Measurements from ENCODE around the gene CCDC17.
"Not testable (repeated sequence)": the region's sequence is repeated elsewhere in the genome, so short reads cannot be mapped to it uniquely, and the experiment has no call there.

CCDC17 gene

GRCh38 chr1:45621501-45621836, 2.4 kb downstream of the CCDC17 start:
- DNase-seq = no peak

GRCh38 chr1:45620588-45621500, 3.0 kb downstream of the CCDC17 start:
- DNase-seq = no peak

GRCh38 chr1:45619149-45619921, 4.5 kb downstream of the CCDC17 start:
- no peak for DNase-seq

GRCh38 chr1:45617618-45618017, 6.2 kb downstream of the CCDC17 start:
- no peak for DNase-seq

- no peak for DNase-seq
These were observed 8.0 kb downstream of the CCDC17 start for GRCh38 chr1:45615885-45616284.

GRCh38 chr1:45612941-45613579, 10.8 kb downstream of the CCDC17 start:
- DNase-seq = no peak

GRCh38 chr1:45610589-45611226, 13.1 kb downstream of the CCDC17 start:
- DNase-seq = no peak

- DNase-seq = no peak
These were observed 15.4 kb downstream of the CCDC17 start for GRCh38 chr1:45608175-45609156.

- no peak for DNase-seq
These were observed 16.3 kb downstream of the CCDC17 start for GRCh38 chr1:45607404-45608074.

- DNase-seq = no peak
These were observed 19.6 kb downstream of the CCDC17 start for GRCh38 chr1:45604239-45604638.

GRCh38 chr1:45596765-45597164, 27.1 kb downstream of the CCDC17 start:
- not testable (repeated sequence) for DNase-seq

- DNase-seq = no peak
These were observed 29.4 kb downstream of the CCDC17 start for GRCh38 chr1:45594412-45594811.

GRCh38 chr1:45589861-45590260, 34.0 kb downstream of the CCDC17 start:
- no peak for DNase-seq

GRCh38 chr1:45586769-45587168, 37.1 kb downstream of the CCDC17 start:
- no peak for DNase-seq

- no peak for DNase-seq
These were observed 38.3 kb downstream of the CCDC17 start for GRCh38 chr1:45585496-45586075.

- DNase-seq = no peak
These were observed 38.8 kb downstream of the CCDC17 start for GRCh38 chr1:45585110-45585426.

- DNase-seq = peak; percentile 88
These were observed 39.3 kb downstream of the CCDC17 start for GRCh38 chr1:45584351-45585109.

GRCh38 chr1:45583666-45584350, 40.0 kb downstream of the CCDC17 start, which contains the start of gene NASP:
NASP (plus strand) TSS chr1:45584041; CDS start chr1:45584147, 106 bp downstream.
- DNase-seq = peak; percentile 94

- peak; percentile 98 for DNase-seq
These were observed 40.6 kb downstream of the CCDC17 start for GRCh38 chr1:45583264-45583665.

Measured in CD4-positive, alpha-beta T cell treated with Interleukin-12 subunit alpha and Interleukin-12 subunit beta, for 1 hour (primary cell).